Measurements from ENCODE around the gene CARD16. TPM values are rescaled to one million over a fixed set of nuclear protein-coding genes. Genes with fewer than 3 reads are reported as not detected.

The CARD16 gene
- total RNA-seq, 1 donor from 2014 or later = 33.1 TPM

GRCh38 chr11:105005451-105005845 lies 39.7 kb downstream of the CARD16 start:
- ChIA-PET CTCF (no interaction called here), POLR2A (no interaction called here)
- Mint-ChIP-seq H3K9me3 (no peaks in the 10 kb centered on the region), H3K27me3 (no peaks in the 10 kb centered on the region), H3K4me1 (peaks cover 5% of the 10 kb centered on the region), H3K27ac (no peak overlapping the region), H3K4me3 (no peak overlapping the region), H3K36me3 (ENCODE audit: low read depth) (no peaks in the 10 kb centered on the region)
- DNase-seq = no peak
- no peak for ATAC-seq (ENCODE audit: low read depth)
- TF ChIP-seq CTCF (IDR thresholded peaks at IDR 0.05) = no peak
- intact Hi-C loops (cut with micrococcal nuclease) = no loop called here

- H3K27me3 Mint-ChIP-seq = no peaks in the 10 kb centered on the region
- peaks cover 5% of the 10 kb centered on the region for H3K4me1 Mint-ChIP-seq
- ATAC-seq (ENCODE audit: low read depth) (no peak), DNase-seq (no peak)
- no peak overlapping the region for H3K4me3 Mint-ChIP-seq
- H3K9me3 Mint-ChIP-seq = no peaks in the 10 kb centered on the region
- H3K36me3 Mint-ChIP-seq (ENCODE audit: low read depth) = no peaks in the 10 kb centered on the region
- intact Hi-C loops (cut with micrococcal nuclease) = no loop called here
- H3K27ac Mint-ChIP-seq = no peak overlapping the region
- ChIA-PET CTCF (no interaction called here), POLR2A (no interaction called here)
- TF ChIP-seq CTCF (IDR thresholded peaks at IDR 0.05) = no peak
These were observed 41.1 kb downstream of the CARD16 start for GRCh38 chr11:105004021-105004420.

- no peak for TF ChIP-seq CTCF (IDR thresholded peaks at IDR 0.05)
- POLR2A ChIA-PET = no interaction called here
- ATAC-seq (ENCODE audit: low read depth) (no peak), DNase-seq (no peak)
- peaks cover 5% of the 10 kb centered on the region for H3K4me1 Mint-ChIP-seq
- CTCF ChIA-PET = no interaction called here
- no peak overlapping the region for H3K27ac Mint-ChIP-seq
- no peaks in the 10 kb centered on the region for H3K9me3 Mint-ChIP-seq
- intact Hi-C loops (cut with micrococcal nuclease) = no loop called here
- H3K27me3 Mint-ChIP-seq = no peaks in the 10 kb centered on the region
- no peak overlapping the region for H3K4me3 Mint-ChIP-seq
- H3K36me3 Mint-ChIP-seq (ENCODE audit: low read depth) = no peaks in the 10 kb centered on the region
These were observed 42.0 kb downstream of the CARD16 start for GRCh38 chr11:105003151-105003550.

- H3K36me3 Mint-ChIP-seq (ENCODE audit: low read depth) = no peaks in the 10 kb centered on the region
- ChIA-PET POLR2A (no interaction called here), CTCF (interaction anchor here (0.7 to 1.5 kb wide), 4 partner anchors 388 to 1318 kb away, joined by 3 to 8 read pairs (median 4); no protein-coding TSS in a partner anchor)
- no peaks in the 10 kb centered on the region for H3K27me3 Mint-ChIP-seq
- ATAC-seq (ENCODE audit: low read depth) = peak; percentile 64
- peaks cover 5% of the 10 kb centered on the region for H3K4me1 Mint-ChIP-seq
- peak; percentile 31 for TF ChIP-seq CTCF (IDR thresholded peaks at IDR 0.05)
- intact Hi-C loops (cut with micrococcal nuclease) = loop anchor here (1.0 to 2.0 kb wide), 4 partner anchors 54 to 1318 kb away; no protein-coding TSS in a partner anchor
- H3K9me3 Mint-ChIP-seq = no peaks in the 10 kb centered on the region
- H3K27ac Mint-ChIP-seq = no peak overlapping the region
- no peak for DNase-seq
- H3K4me3 Mint-ChIP-seq = no peak overlapping the region
These were observed 44.3 kb downstream of the CARD16 start for GRCh38 chr11:105000797-105001196.

GRCh38 chr11:105000167-105000566 lies 45.0 kb downstream of the CARD16 start:
- H3K27me3 Mint-ChIP-seq = no peaks in the 10 kb centered on the region
- no peaks in the 10 kb centered on the region for H3K36me3 Mint-ChIP-seq (ENCODE audit: low read depth)
- no peak overlapping the region for H3K27ac Mint-ChIP-seq
- H3K4me3 Mint-ChIP-seq = no peak overlapping the region
- peaks cover 5% of the 10 kb centered on the region for H3K4me1 Mint-ChIP-seq
- no peak for DNase-seq
- no peak for ATAC-seq (ENCODE audit: low read depth)
- ChIA-PET POLR2A (no interaction called here), CTCF (interaction anchor here (1.3 to 1.5 kb wide), 2 partner anchors 387 to 391 kb away, joined by 3 to 8 read pairs; no protein-coding TSS in a partner anchor)
- TF ChIP-seq CTCF (IDR thresholded peaks at IDR 0.05) = no peak
- no peaks in the 10 kb centered on the region for H3K9me3 Mint-ChIP-seq
- intact Hi-C loops (cut with micrococcal nuclease) = loop anchor here (1.0 to 2.0 kb wide), 4 partner anchors 53 to 1317 kb away; no protein-coding TSS in a partner anchor

Measured in activated B cell treated with CpG ODN at 0.5 μM for 24 hours (primary cell).